ENCODE results near the gene CLIP1.

CLIP1 gene

GRCh38 chr12:122295877-122296276 lies 126.6 kb downstream of the CLIP1 start:
- H2BK120ac ChIP-seq (ENCODE audit: insufficient read depth, low read length, poor library complexity) = no peak overlapping the region
- H3K18ac ChIP-seq (ENCODE audit: low read length) = no peak overlapping the region
- H2BK12ac ChIP-seq (ENCODE audit: low read length) = no peak overlapping the region
- no peak overlapping the region for H4K12ac ChIP-seq (ENCODE audit: low read depth, low read length)
- no peaks in the 10 kb centered on the region for H3K27me3 ChIP-seq (ENCODE audit: insufficient read depth, low read length)
- no peak overlapping the region for H3K4me3 ChIP-seq (ENCODE audit: low read depth, low read length)
- H3K4me2 ChIP-seq (ENCODE audit: low read length) = no peak overlapping the region
- no peak overlapping the region for H2BK5ac ChIP-seq (ENCODE audit: low read depth, low read length, poor library complexity)
- H4K91ac ChIP-seq (ENCODE audit: low read depth, low read length) = no peak overlapping the region
- H3K36me3 ChIP-seq (ENCODE audit: control insufficient read depth in 1 of 2, insufficient read depth in 2 of 2, low read length in 2 of 2) = peaks cover 15 to 23% of the 10 kb centered on the region in 2 experiments
- no peak overlapping the region for H3K27ac ChIP-seq (ENCODE audit: low read depth, low read length)
- DNase-seq = no peak
- H3K14ac ChIP-seq (ENCODE audit: low read length) = no peak overlapping the region
- no peak overlapping the region for H3K4ac ChIP-seq (ENCODE audit: low read depth, low read length)
- no peaks in the 10 kb centered on the region for H3K9me3 ChIP-seq (ENCODE audit: insufficient read depth, low read depth, low read length)
- H3K23ac ChIP-seq (ENCODE audit: low read length) = no peak overlapping the region
- no peak overlapping the region for H4K8ac ChIP-seq (ENCODE audit: low read depth, low read length)
- no peaks in the 10 kb centered on the region for H3K4me1 ChIP-seq (ENCODE audit: control insufficient read depth in 1 of 2, insufficient read depth in 2 of 2, low read length in 2 of 2)
- H2AFZ ChIP-seq (ENCODE audit: insufficient read depth, low read length, poor library complexity) = no peak overlapping the region
- H3K9ac ChIP-seq (ENCODE audit: low read length) = no peak overlapping the region
- H3K79me2 ChIP-seq (ENCODE audit: control insufficient read depth, insufficient read depth, low read length, poor library complexity) = no peaks in the 10 kb centered on the region
- no peaks in the 10 kb centered on the region for H3K79me1 ChIP-seq (ENCODE audit: low read length)
- no peak overlapping the region for H2AK5ac ChIP-seq (ENCODE audit: low read length)

DNA sequence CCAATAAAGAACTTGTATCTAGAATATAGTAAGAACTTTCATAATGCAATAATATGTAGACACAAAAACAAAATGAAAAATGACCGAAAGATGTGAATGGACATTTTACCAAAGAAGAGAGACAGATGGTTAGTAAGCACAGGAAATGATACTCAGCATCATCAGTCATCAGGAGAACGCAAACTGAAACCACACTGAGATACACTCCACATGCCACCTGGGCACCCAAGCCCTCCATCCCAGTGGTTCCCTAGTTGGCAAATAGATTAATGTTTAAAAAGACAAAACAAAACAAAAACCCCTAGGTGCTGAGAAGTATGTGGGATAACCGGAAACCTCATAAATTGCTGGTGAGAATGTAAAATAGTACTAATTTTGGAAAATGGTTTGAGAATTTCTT lies 129.4 kb downstream of the CLIP1 start:
- Histone ChIP-seq H3K18ac (ENCODE audit: low read length) (no peak overlapping the region), H3K36me3 (ENCODE audit: control insufficient read depth in 1 of 2, insufficient read depth in 2 of 2, low read length in 2 of 2) (peaks cover 11 to 16% of the 10 kb centered on the region in 2 experiments), H3K9ac (ENCODE audit: low read length) (no peak overlapping the region), H3K79me1 (ENCODE audit: low read length) (no peaks in the 10 kb centered on the region), H3K9me3 (ENCODE audit: insufficient read depth, low read depth, low read length) (no peaks in the 10 kb centered on the region), H3K4me1 (ENCODE audit: control insufficient read depth in 1 of 2, insufficient read depth in 2 of 2, low read length in 2 of 2) (no peaks in the 10 kb centered on the region), H2AFZ (ENCODE audit: insufficient read depth, low read length, poor library complexity) (no peak overlapping the region), H3K4ac (ENCODE audit: low read depth, low read length) (no peak overlapping the region), H3K23ac (ENCODE audit: low read length) (no peak overlapping the region), H3K27me3 (ENCODE audit: insufficient read depth, low read length) (no peaks in the 10 kb centered on the region), H2BK5ac (ENCODE audit: low read depth, low read length, poor library complexity) (no peak overlapping the region), H4K8ac (ENCODE audit: low read depth, low read length) (no peak overlapping the region), H2BK12ac (ENCODE audit: low read length) (no peak overlapping the region), H3K79me2 (ENCODE audit: control insufficient read depth, insufficient read depth, low read length, poor library complexity) (no peaks in the 10 kb centered on the region), H3K4me2 (ENCODE audit: low read length) (no peak overlapping the region), H3K14ac (ENCODE audit: low read length) (no peak overlapping the region), H3K27ac (ENCODE audit: low read depth, low read length) (no peak overlapping the region), H4K91ac (ENCODE audit: low read depth, low read length) (no peak overlapping the region), H3K4me3 (ENCODE audit: low read depth, low read length) (no peak overlapping the region), H2AK5ac (ENCODE audit: low read length) (no peak overlapping the region), H2BK120ac (ENCODE audit: insufficient read depth, low read length, poor library complexity) (no peak overlapping the region), H4K12ac (ENCODE audit: low read depth, low read length) (no peak overlapping the region)
- no CpG with 5 or more reads among the region's 3 CpGs for WGBS (ENCODE audit: extremely low coverage, insufficient coverage, insufficient read length)
- no peak for DNase-seq

GRCh38 chr12:122291431-122291830 lies 131.0 kb downstream of the CLIP1 start:
- H3K79me2 ChIP-seq (ENCODE audit: control insufficient read depth, insufficient read depth, low read length, poor library complexity) = no peaks in the 10 kb centered on the region
- H3K4ac ChIP-seq (ENCODE audit: low read depth, low read length) = no peak overlapping the region
- peaks cover 12 to 22% of the 10 kb centered on the region in 2 experiments for H3K36me3 ChIP-seq (ENCODE audit: control insufficient read depth in 1 of 2, insufficient read depth in 2 of 2, low read length in 2 of 2)
- H3K4me1 ChIP-seq (ENCODE audit: control insufficient read depth in 1 of 2, insufficient read depth in 2 of 2, low read length in 2 of 2) = no peaks in the 10 kb centered on the region
- H2BK12ac ChIP-seq (ENCODE audit: low read length) = no peak overlapping the region
- H3K23ac ChIP-seq (ENCODE audit: low read length) = no peak overlapping the region
- H3K27me3 ChIP-seq (ENCODE audit: insufficient read depth, low read length) = no peaks in the 10 kb centered on the region
- no peak overlapping the region for H3K14ac ChIP-seq (ENCODE audit: low read length)
- no peaks in the 10 kb centered on the region for H3K9me3 ChIP-seq (ENCODE audit: insufficient read depth, low read depth, low read length)
- no CpG with 5 or more reads among the region's 8 CpGs for WGBS (ENCODE audit: extremely low coverage, insufficient coverage, insufficient read length)
- no peak overlapping the region for H3K4me2 ChIP-seq (ENCODE audit: low read length)
- no peak overlapping the region for H3K18ac ChIP-seq (ENCODE audit: low read length)
- no peak overlapping the region for H2BK120ac ChIP-seq (ENCODE audit: insufficient read depth, low read length, poor library complexity)
- no peak overlapping the region for H4K12ac ChIP-seq (ENCODE audit: low read depth, low read length)
- no peak overlapping the region for H3K27ac ChIP-seq (ENCODE audit: low read depth, low read length)
- H2AK5ac ChIP-seq (ENCODE audit: low read length) = no peak overlapping the region
- DNase-seq = no peak
- H2BK5ac ChIP-seq (ENCODE audit: low read depth, low read length, poor library complexity) = no peak overlapping the region
- no peak overlapping the region for H3K9ac ChIP-seq (ENCODE audit: low read length)
- no peak overlapping the region for H3K4me3 ChIP-seq (ENCODE audit: low read depth, low read length)
- H3K79me1 ChIP-seq (ENCODE audit: low read length) = no peaks in the 10 kb centered on the region
- no peak overlapping the region for H4K8ac ChIP-seq (ENCODE audit: low read depth, low read length)
- no peak overlapping the region for H2AFZ ChIP-seq (ENCODE audit: insufficient read depth, low read length, poor library complexity)
- H4K91ac ChIP-seq (ENCODE audit: low read depth, low read length) = no peak overlapping the region

DNA sequence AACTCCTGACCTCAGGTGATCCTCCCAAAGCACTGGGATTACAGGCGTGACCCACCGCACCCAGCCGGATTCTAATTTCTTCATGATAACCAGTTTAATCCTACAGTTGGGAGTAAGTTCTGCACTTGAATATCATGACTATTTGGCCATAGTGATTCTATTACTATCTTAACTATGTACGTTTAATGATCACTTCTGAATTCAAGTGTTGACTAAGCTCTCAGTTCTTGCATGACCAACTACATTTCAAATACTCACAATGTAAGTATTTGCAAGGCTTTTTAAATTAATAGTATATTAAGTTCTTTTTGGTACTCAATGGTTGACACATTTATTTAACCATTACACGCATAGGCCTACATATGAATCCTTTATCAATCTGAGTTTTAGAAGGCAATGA lies 138.8 kb downstream of the CLIP1 start:
- WGBS (ENCODE audit: extremely low coverage, insufficient coverage, insufficient read length) = no CpG with 5 or more reads among the region's 5 CpGs
- Histone ChIP-seq H3K9ac (ENCODE audit: low read length) (no peak overlapping the region), H3K4me1 (ENCODE audit: control insufficient read depth in 1 of 2, insufficient read depth in 2 of 2, low read length in 2 of 2) (no peaks in the 10 kb centered on the region), H3K9me3 (ENCODE audit: insufficient read depth, low read depth, low read length) (no peaks in the 10 kb centered on the region), H2BK5ac (ENCODE audit: low read depth, low read length, poor library complexity) (no peak overlapping the region), H3K14ac (ENCODE audit: low read length) (no peak overlapping the region), H3K4me2 (ENCODE audit: low read length) (no peak overlapping the region), H3K27me3 (ENCODE audit: insufficient read depth, low read length) (no peaks in the 10 kb centered on the region), H3K27ac (ENCODE audit: low read depth, low read length) (no peak overlapping the region), H4K8ac (ENCODE audit: low read depth, low read length) (no peak overlapping the region), H4K12ac (ENCODE audit: low read depth, low read length) (no peak overlapping the region), H3K79me1 (ENCODE audit: low read length) (no peaks in the 10 kb centered on the region), H3K4me3 (ENCODE audit: low read depth, low read length) (no peak overlapping the region), H4K91ac (ENCODE audit: low read depth, low read length) (no peak overlapping the region), H3K79me2 (ENCODE audit: control insufficient read depth, insufficient read depth, low read length, poor library complexity) (no peaks in the 10 kb centered on the region), H3K36me3 (ENCODE audit: control insufficient read depth in 1 of 2, insufficient read depth in 2 of 2, low read length in 2 of 2) (peaks cover 18 to 19% of the 10 kb centered on the region in 2 experiments), H2AFZ (ENCODE audit: insufficient read depth, low read length, poor library complexity) (no peak overlapping the region), H3K4ac (ENCODE audit: low read depth, low read length) (no peak overlapping the region), H2BK12ac (ENCODE audit: low read length) (no peak overlapping the region), H2BK120ac (ENCODE audit: insufficient read depth, low read length, poor library complexity) (no peak overlapping the region), H3K23ac (ENCODE audit: low read length) (no peak overlapping the region), H2AK5ac (ENCODE audit: low read length) (no peak overlapping the region), H3K18ac (ENCODE audit: low read length) (no peak overlapping the region)
- no peak for DNase-seq
